ENCODE results near the gene PLD4.
"Not testable (repeated sequence)": the region's sequence is repeated elsewhere in the genome, so short reads cannot be mapped to it uniquely, and the experiment has no call there.

The PLD4 gene

GRCh38 chr14:104948736-104949031, 24.0 kb downstream of the PLD4 start:
- no peak for DNase-seq (ENCODE audit: low read depth in 2 of 2)
- TF ChIP-seq CTCF (IDR thresholded peaks at IDR 0.05; ENCODE audit: low read depth, low read length): no peak

GRCh38 chr14:104949406-104949955, 24.8 kb downstream of the PLD4 start:
- DNase-seq (ENCODE audit: low read depth in 2 of 2); H3K4me3 ChIP-seq (replicated peaks in 1 of 2; ENCODE audit: low read depth in 2 of 2, low read length in 2 of 2): not testable (repeated sequence)

More at GRCh38 chr14:104948736-104949031, 24.0 kb downstream of the PLD4 start:
- no peak overlapping the region for H3K4me3 ChIP-seq (replicated peaks in 1 of 2; ENCODE audit: low read depth in 2 of 2, low read length in 2 of 2)

- no peak for TF ChIP-seq CTCF (IDR thresholded peaks at IDR 0.05; ENCODE audit: low read depth, low read length)
- DNase-seq (ENCODE audit: low read depth in 2 of 2): no peak
- H3K4me3 ChIP-seq (replicated peaks in 1 of 2; ENCODE audit: low read depth in 2 of 2, low read length in 2 of 2): no peak overlapping the region
These were observed 25.3 kb downstream of the PLD4 start for GRCh38 chr14:104950021-104950420.

DNA sequence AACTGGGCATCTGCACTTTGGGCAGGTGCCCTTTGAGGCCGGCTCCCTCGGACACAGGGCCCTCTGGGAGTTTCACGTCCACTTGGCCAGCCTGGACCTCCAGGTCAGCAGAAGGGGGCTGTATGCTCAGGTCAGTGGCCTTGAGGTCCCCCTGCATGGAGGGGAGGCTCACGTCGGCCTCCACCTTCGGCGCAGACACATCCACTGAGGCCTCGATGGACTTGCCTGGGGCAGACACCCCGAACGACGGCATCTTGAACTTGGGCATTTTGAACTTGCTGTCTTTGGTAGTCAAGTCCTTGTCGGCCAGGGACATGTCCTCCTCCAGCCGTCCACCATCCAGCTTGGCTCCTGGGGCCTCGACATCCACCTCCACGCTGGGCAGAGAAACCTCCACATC, 26.0 kb downstream of the PLD4 start:
- H3K4me3 ChIP-seq (replicated peaks in 1 of 2; ENCODE audit: low read depth in 2 of 2, low read length in 2 of 2); DNase-seq (ENCODE audit: low read depth in 2 of 2): not testable (repeated sequence)

GRCh38 chr14:104951863-104952657, 27.4 kb downstream of the PLD4 start:
- DNase-seq (ENCODE audit: low read depth in 2 of 2); H3K4me3 ChIP-seq (replicated peaks in 1 of 2; ENCODE audit: low read depth in 2 of 2, low read length in 2 of 2): not testable (repeated sequence)

GRCh38 chr14:104953097-104953496, 28.4 kb downstream of the PLD4 start:
- H3K4me3 ChIP-seq (replicated peaks in 1 of 2; ENCODE audit: low read depth in 2 of 2, low read length in 2 of 2): no peak overlapping the region
- DNase-seq (ENCODE audit: low read depth in 2 of 2): no peak
- TF ChIP-seq CTCF (IDR thresholded peaks at IDR 0.05; ENCODE audit: low read depth, low read length): no peak

GRCh38 chr14:104953896-104954656, 29.4 kb downstream of the PLD4 start:
- TF ChIP-seq CTCF (IDR thresholded peaks at IDR 0.05; ENCODE audit: low read depth, low read length): no peak
- no peak overlapping the region for H3K4me3 ChIP-seq (replicated peaks in 1 of 2; ENCODE audit: low read depth in 2 of 2, low read length in 2 of 2)
- no peak for DNase-seq (ENCODE audit: low read depth in 2 of 2)

GRCh38 chr14:104954746-104955395, 30.2 kb downstream of the PLD4 start:
- TF ChIP-seq CTCF (IDR thresholded peaks at IDR 0.05; ENCODE audit: low read depth, low read length): no peak
- DNase-seq (ENCODE audit: low read depth in 2 of 2): no peak
- H3K4me3 ChIP-seq (replicated peaks in 1 of 2; ENCODE audit: low read depth in 2 of 2, low read length in 2 of 2): no peak overlapping the region
